Thymus (tissue), 11 donors: Measurements from ENCODE around the gene MEIS3. TPM values are rescaled to one million over a fixed set of nuclear protein-coding genes. Genes with fewer than 3 reads are reported as not detected.

Source experiments
- DNase-seq, 9 donors: peaks; one replicate each; pipeline ENCODE4 v3.0.0-alpha.2; 2013; ENCODE audit warnings: low spot score in 9 of 9, low read depth in 6 of 9, missing footprints in 1 of 9
- H3K27ac ChIP-seq, 2 donors: one replicate each; pipeline ENCODE4 v1.5.1; 2013; ENCODE audit warnings: control low read depth in 1 of 2, low read depth in 1 of 2, low read length in 1 of 2, mild to moderate bottlenecking in 1 of 2, moderate library complexity in 1 of 2
- H3K27me3 ChIP-seq, 2 donors: one replicate each; pipeline ENCODE4 v1.5.1; 2013; ENCODE audit warnings: low read length in 1 of 2; ENCODE audit not compliant: control insufficient read depth in 2 of 2, insufficient read depth in 1 of 2
- H3K36me3 ChIP-seq, 2 donors: one replicate each; pipeline ENCODE4 v1.5.1; 2013; ENCODE audit warnings: low read length in 1 of 2, mild to moderate bottlenecking in 1 of 2, moderate library complexity in 1 of 2; ENCODE audit not compliant: control insufficient read depth in 2 of 2, insufficient read depth in 2 of 2
- H3K4me1 ChIP-seq, 2 donors: one replicate each; pipeline ENCODE4 v1.5.1; 2013; ENCODE audit warnings: low read length in 2 of 2; ENCODE audit not compliant: control insufficient read depth in 2 of 2, insufficient read depth in 2 of 2
- H3K4me3 ChIP-seq, 2 donors: one replicate each; pipeline ENCODE4 v1.5.1; 2013; ENCODE audit warnings: low read length in 2 of 2, control low read depth in 1 of 2, mild to moderate bottlenecking in 1 of 2
- H3K9me3 ChIP-seq, 2 donors: one replicate each; pipeline ENCODE4 v1.5.1; 2013; ENCODE audit warnings: low read length in 1 of 2, mild to moderate bottlenecking in 1 of 2; ENCODE audit not compliant: control insufficient read depth in 2 of 2, insufficient read depth in 1 of 2
- WGBS: extraction: QIAGEN DNeasy Blood & Tissue Kit; methylation state at CpG from one replicate; pipeline ENCODE4 v1.1.7; 2013; 5-methylcytosine and 5-hydroxymethylcytosine counted together
- polyA plus RNA-seq: library from polyadenylated mRNA; stranded (reverse); fragments of 200-250 nt; gene quantifications from one replicate; pipeline ENCODE4 v1.2.3, GENCODE V29; 2013
- total RNA-seq: library from RNA; stranded (reverse); fragments of 120-200 nt; gene quantifications from one replicate; pipeline ENCODE4 v1.2.4, GENCODE V29; 2013
- donor health status: healthy.

Gene MEIS3
- total and polyA plus RNA-seq, 2 donors = 1.7 to 4.3 TPM

DNA sequence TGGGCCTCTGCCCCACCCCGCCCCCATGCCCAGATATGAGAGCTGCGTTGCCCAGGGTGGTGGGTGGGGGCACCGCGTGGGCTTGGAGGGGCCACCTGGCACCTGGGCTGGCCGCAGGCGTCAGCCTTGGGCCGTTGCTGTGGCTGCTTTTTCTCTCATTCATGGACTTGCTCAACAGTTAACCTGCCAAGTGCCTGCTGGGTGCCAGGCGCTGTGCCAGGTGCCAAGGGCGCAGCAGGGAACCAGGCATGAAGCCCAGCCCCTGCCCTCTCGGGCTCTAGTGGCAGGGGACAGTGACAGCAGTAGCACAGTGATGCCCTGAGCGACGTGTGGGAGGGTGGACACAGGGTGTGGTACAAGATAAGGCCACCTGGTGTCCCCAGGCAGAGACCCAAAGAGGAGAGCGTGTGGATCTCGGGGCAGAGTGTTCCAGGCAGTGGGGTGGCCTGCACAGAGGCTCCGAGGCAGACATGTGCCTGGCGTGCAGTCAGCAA is 42.1 kb downstream of the MEIS3 start:
- Histone ChIP-seq H3K4me3 (no peak overlapping the region), H3K27me3 (no peaks in the 10 kb centered on the region), H3K27ac (no peak overlapping the region), H3K9me3 (peaks cover 0 to 2% of the 10 kb centered on the region in 2 donors), H3K36me3 (peaks cover 72 to 92% of the 10 kb centered on the region in 2 donors), H3K4me1 (peaks cover 4 to 7% of the 10 kb centered on the region in 2 donors)
- 97% methylated on average over 16 of the region's 16 CpGs for whole genome bisulfite sequencing
- no peak for DNase-seq

DNA sequence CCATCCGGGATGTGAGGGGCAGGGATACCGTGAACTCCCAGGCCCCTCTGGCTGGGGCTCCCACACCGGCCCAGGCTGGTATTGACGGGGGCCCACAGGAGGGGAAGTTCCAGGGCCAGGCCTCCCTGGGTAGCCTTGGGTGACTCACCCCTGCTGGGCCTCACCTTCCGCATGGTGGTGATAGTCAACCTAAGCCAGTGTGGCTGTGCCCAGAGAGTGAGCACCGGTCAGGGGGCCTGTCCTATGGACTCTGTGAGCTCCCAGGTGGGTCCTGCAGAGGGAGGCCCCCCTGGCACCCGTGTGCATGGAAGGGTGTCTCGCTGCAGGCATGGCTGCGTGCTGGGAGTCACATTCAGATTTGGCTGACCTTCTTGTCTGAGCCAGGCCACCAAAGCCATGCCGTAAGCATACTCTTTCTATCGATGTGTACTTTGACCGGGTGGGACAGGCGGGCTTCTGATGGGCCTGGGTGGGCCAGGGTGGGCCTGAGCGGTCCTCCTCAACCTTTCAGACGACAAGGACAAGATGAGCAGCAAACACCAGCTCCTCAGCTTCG is 42.7 kb downstream of the MEIS3 start:
- no peaks in the 10 kb centered on the region for H3K27me3 ChIP-seq
- peaks cover 70 to 92% of the 10 kb centered on the region in 2 donors for H3K36me3 ChIP-seq
- no peak overlapping the region for H3K4me3 ChIP-seq
- H3K27ac ChIP-seq = no peak overlapping the region
- H3K4me1 ChIP-seq = peaks cover under 1 to 5% of the 10 kb centered on the region in 2 donors
- 96% methylated on average over 16 of the region's 16 CpGs for WGBS
- peaks cover 0 to 2% of the 10 kb centered on the region in 2 donors for H3K9me3 ChIP-seq
- DNase-seq = no peak

DNA sequence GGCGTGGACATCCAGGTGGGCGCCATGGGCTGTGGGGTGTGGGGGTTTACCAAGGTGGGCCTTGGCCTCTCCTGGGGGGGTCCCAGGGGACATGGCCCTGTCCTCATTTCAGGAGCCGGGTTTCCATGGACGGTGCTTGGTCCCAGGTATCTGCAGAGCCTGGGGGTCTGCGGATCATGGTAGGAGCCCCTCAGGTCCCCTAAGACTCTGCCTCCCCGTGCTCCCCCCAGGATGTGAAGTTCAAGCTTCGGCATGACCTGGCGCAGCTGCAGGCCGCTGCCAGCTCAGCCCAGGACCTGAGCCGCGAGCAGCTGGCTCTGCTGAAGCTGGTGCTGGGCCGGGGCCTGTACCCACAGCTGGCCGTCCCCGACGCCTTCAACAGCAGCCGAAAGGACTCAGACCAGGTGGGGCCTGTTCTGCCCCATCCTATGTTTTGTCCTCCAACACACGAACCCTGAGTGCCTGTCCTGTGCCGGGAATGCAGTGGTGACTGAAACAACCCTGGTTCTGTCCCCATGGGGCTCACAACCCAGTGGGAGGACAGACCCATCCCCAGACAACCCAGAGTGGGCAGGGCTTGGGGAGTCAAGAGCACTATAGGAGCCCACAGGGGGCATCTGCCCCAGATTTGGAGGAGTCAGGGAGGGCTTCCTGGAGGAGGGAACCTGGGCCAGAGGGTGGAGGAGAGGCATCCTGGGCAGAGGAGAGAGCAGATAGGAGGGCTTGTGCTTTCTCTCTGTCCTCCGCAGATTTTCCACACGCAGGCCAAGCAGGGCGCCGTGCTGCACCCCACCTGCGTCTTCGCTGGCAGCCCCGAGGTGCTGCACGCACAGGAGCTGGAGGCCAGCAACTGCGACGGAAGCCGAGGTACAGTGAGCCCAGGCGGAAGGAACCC is 43.4 kb downstream of the MEIS3 start:
- H3K9me3 ChIP-seq = peaks cover 0 to 2% of the 10 kb centered on the region in 2 donors
- no peak for DNase-seq
- H3K4me1 ChIP-seq = no peaks in the 10 kb centered on the region
- H3K36me3 ChIP-seq = peaks cover 67 to 91% of the 10 kb centered on the region in 2 donors
- no peak overlapping the region for H3K27ac ChIP-seq
- H3K27me3 ChIP-seq = no peaks in the 10 kb centered on the region
- WGBS = 98% methylated on average over 30 of the region's 30 CpGs
- H3K4me3 ChIP-seq = no peak overlapping the region

DNA sequence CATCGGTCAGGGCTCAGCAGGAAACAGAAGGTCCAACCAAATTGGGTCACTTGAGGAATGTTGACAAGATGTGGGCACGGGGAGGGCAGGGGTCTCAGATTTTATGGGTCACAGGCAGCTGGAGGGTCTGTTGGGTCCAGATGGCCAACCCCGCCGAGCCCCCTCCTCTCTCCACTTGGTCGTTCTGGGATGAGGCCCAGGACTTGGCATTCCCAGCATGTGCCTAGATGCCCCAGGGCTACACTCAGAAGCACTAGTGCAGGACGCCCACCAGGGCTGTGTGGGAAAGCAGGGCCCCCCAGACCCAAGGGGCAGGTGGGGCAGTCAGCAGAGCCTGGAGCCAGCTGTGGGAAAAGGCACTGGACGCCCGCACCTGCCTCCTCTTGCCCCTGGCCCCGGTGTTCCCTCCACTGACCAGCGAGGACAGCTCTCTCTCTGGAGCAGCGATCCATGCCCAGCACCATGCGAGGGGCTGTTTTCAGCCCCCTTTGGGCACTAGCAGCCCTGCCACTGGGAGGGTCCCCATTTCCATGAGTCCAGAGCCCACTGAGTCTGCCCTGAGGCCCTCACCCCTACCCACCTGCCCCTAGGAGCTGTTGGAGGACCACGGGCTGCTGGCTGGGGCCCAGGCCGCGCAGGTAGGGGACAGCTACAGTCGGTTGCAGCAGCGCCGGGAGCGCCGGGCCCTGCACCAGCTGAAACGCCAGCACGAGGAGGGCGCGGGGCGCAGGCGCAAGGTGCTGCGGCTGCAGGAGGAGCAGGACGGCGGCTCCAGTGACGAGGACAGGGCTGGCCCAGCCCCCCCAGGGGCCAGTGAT is 44.2 kb downstream of the MEIS3 start:
- no peaks in the 10 kb centered on the region for H3K4me1 ChIP-seq
- DNase-seq = no peak
- 98% methylated on average over 30 of the region's 30 CpGs for WGBS

DNA sequence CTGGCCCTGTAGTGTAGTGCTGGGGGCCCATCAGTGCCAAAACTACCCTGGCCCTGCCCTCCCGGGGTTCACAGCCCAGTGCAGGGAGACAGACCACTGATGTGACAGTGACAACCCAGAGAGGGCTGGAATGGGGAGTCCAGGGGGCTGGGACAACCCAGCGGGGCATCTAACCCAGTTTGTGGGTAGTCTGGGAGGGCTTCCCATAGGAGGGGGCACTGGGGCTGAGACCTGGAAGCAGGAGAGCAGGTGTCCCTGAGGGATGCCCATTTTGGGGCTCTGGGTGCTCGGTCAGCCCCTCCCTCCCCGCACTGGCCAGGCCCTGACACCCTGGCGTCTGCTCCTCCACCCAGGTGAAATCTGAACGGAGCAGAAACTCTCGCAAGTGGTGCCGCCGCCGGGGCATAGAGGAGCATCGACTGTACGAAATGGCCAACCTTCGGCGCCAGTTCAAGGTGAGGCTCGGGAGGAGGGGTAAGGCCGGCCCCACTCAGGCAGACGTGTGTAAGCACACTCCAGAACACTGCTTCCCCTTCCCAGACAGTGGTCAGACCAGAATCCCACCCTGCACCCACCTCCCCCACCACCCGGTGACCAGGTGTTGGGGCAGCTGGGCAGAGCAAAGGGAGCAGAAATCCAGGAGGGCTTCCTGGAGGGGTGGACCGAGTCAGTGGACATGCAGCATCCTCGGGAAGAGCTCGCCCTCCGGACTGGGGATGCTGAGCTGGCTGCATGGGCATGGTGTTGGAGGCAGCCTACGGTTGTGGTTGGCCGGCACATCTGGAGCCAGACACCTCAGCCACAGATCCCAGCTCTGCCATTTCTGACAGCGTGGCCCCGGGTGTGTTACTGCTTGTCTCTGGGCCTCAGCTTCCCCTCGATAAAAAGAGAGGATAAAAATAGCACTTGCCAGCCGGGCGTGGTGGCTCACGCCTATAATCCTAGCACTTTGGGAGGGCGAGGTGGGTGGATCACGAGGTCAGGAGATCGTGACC is 45.8 kb downstream of the MEIS3 start:
- H3K36me3 ChIP-seq = peaks cover 64 to 87% of the 10 kb centered on the region in 2 donors
- no peak overlapping the region for H3K27ac ChIP-seq
- peaks cover 0 to 2% of the 10 kb centered on the region in 2 donors for H3K9me3 ChIP-seq
- H3K4me3 ChIP-seq = no peak overlapping the region
- H3K4me1 ChIP-seq = no peaks in the 10 kb centered on the region
- WGBS = 95% methylated on average over 33 of the region's 33 CpGs
- no peaks in the 10 kb centered on the region for H3K27me3 ChIP-seq
- no peak for DNase-seq

More for the DNA sequence above, 44.2 kb downstream of the MEIS3 start:
- Histone ChIP-seq H3K27me3 (no peaks in the 10 kb centered on the region), H3K27ac (no peak overlapping the region), H3K9me3 (peaks cover 0 to 2% of the 10 kb centered on the region in 2 donors), H3K36me3 (peaks cover 64 to 85% of the 10 kb centered on the region in 2 donors), H3K4me3 (no peak overlapping the region)

DNA sequence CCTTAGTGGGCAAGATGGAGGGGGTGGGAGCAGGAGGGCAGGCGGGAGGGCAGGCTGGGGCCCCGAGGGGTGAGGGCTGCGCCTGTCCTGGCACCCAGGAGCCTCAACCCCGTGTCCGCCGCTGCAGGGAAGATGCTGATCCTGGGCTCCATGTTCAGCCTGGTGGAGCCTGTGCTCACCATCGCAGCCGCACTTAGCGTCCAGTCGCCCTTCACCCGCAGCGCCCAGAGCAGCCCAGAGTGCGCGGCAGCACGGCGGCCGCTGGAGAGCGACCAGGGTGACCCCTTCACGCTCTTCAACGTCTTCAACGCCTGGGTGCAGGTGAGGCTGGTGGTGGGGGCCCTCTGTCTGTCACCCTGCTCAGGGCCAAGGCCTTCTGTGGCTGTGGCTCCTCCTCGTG is 46.7 kb downstream of the MEIS3 start:
- no peak overlapping the region for H3K27ac ChIP-seq
- 97% methylated on average over 22 of the region's 22 CpGs for WGBS
- H3K4me3 ChIP-seq = no peak overlapping the region
- H3K27me3 ChIP-seq = no peaks in the 10 kb centered on the region
- peaks cover 61 to 78% of the 10 kb centered on the region in 2 donors for H3K36me3 ChIP-seq
- H3K4me1 ChIP-seq = no peaks in the 10 kb centered on the region
- DNase-seq = no peak
- peaks cover 0 to 2% of the 10 kb centered on the region in 2 donors for H3K9me3 ChIP-seq

DNA sequence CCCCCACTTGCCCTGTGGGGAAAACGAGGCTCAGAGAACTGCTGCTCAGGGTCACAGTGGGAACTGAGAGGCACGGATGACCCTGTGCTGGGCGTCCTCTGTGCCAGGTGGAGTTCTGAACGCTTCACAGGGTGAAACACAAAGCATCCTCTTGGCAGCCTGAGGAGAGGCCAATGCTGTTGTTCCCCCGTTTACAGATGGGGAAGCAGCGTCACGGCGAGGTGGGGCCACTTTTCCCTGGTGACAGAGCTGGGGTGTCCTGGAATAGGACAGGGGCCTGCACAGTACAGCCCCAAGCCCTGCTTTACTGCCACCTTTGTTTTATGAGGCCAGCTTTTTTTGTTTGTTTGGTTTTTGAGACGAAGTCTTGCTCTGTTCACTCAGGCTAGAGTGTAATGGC is 48.1 kb downstream of the MEIS3 start:
- Histone ChIP-seq H3K36me3 (peaks cover 52 to 68% of the 10 kb centered on the region in 2 donors), H3K27me3 (no peaks in the 10 kb centered on the region), H3K9me3 (peaks cover 0 to 2% of the 10 kb centered on the region in 2 donors), H3K27ac (no peak overlapping the region), H3K4me1 (no peaks in the 10 kb centered on the region), H3K4me3 (no peak overlapping the region)
- WGBS = 98% methylated on average over 9 of the region's 9 CpGs
- no peak for DNase-seq

DNA sequence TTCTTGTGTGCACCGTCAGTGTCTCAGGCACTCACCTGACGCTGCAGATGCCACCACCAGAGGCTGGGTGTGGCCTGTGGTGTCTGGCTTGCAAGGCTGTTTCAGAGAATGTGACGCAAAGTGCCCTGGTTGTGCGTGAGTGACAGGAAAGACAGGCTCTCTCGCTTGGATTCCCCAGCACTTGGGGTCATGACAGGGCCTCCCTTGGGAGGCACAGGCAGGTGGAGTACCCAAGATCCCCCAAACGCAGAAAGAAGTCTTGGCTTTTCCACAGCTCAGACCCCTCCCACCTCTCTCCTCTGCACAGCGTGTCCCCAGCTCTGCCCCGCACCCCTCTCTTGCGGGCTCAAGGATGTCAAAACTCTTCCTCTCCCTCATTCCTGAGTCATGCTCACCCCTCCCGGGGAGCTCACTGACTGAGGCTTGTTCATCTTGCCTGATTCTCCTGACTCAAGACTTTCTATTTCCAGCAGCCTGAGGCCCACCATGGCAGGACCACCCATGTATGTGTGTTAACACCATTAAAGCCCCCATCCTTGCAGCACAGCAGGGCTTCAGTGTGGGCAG is 49.2 kb downstream of the MEIS3 start:
- no peak overlapping the region for H3K27ac ChIP-seq
- no peak overlapping the region for H3K4me3 ChIP-seq
- 90% methylated on average over 10 of the region's 10 CpGs for WGBS
- no peaks in the 10 kb centered on the region for H3K27me3 ChIP-seq
- H3K36me3 ChIP-seq = peaks cover 45 to 60% of the 10 kb centered on the region in 2 donors
- H3K4me1 ChIP-seq = no peaks in the 10 kb centered on the region
- no peak for DNase-seq
- no peaks in the 10 kb centered on the region for H3K9me3 ChIP-seq
